Endothelial cell (in vitro differentiated cells): ENCODE results near the gene CPSF7. TPM values are rescaled to one million over a fixed set of nuclear protein-coding genes. Genes with fewer than 3 reads are reported as not detected.

Experiments
- DNase-seq: peaks from one replicate; pipeline ENCODE4 v3.0.0; 2021; ENCODE audit warnings: low spot score
- H3K27ac Mint-ChIP-seq: one replicate; pipeline ENCODE4 v1.8.0; 2021; ENCODE audit warnings: mixed read lengths, inconsistent platforms; ENCODE audit not compliant: unreplicated experiment
- H3K27me3 Mint-ChIP-seq: one replicate; pipeline ENCODE4 v1.8.0; 2021; ENCODE audit warnings: mild to moderate bottlenecking, moderate library complexity, mixed read lengths, inconsistent platforms; ENCODE audit not compliant: unreplicated experiment
- H3K36me3 Mint-ChIP-seq: one replicate; pipeline ENCODE4 v1.8.0; 2021; ENCODE audit warnings: mild to moderate bottlenecking, low read depth, mixed read lengths, inconsistent platforms; ENCODE audit not compliant: unreplicated experiment
- H3K4me1 Mint-ChIP-seq: one replicate; pipeline ENCODE4 v1.8.0; 2021; ENCODE audit warnings: mild to moderate bottlenecking, mixed read lengths, inconsistent platforms; ENCODE audit not compliant: unreplicated experiment
- H3K4me3 Mint-ChIP-seq: one replicate; pipeline ENCODE4 v1.8.0; 2021; ENCODE audit warnings: mild to moderate bottlenecking, mixed read lengths, inconsistent platforms; ENCODE audit not compliant: unreplicated experiment
- H3K9me3 Mint-ChIP-seq: one replicate; pipeline ENCODE4 v1.8.0; 2021; ENCODE audit warnings: mixed read lengths, inconsistent platforms; ENCODE audit not compliant: unreplicated experiment
- CTCF ChIP-seq: fragments of 200-600 bp; sonication (generic); IDR thresholded peaks from one replicate; pipeline ENCODE4 v1.5.0; 2021; ENCODE audit warnings: antibody characterized with exemption; ENCODE audit not compliant: unreplicated experiment
- total RNA-seq: library from RNA; stranded (reverse); fragmentation: NEBNext Ultra II Directional; extraction: Animal tissue kit (Norgen Biotek cat#: 25700); gene quantifications from one replicate; pipeline ENCODE4 v1.2.1, GENCODE V29; 2021; ENCODE audit not compliant: unreplicated experiment

Gene CPSF7
- total RNA-seq, 1 donor from 2014 or later = 79.5 TPM

- DNase-seq = no peak
Observed at GRCh38 chr11:61378713-61379313, 51.0 kb downstream of the CPSF7 start.

GRCh38 chr11:61377461-61378160 is 52.2 kb downstream of the CPSF7 start:
- Mint-ChIP-seq H3K27me3 (no peaks in the 10 kb centered on the region), H3K4me3 (no peak overlapping the region), H3K9me3 (no peaks in the 10 kb centered on the region), H3K36me3 (peaks cover 16% of the 10 kb centered on the region), H3K27ac (no peak overlapping the region), H3K4me1 (no peaks in the 10 kb centered on the region)
- TF ChIP-seq CTCF = no peak
- DNase-seq = no peak

More at GRCh38 chr11:61378713-61379313, 51.0 kb downstream of the CPSF7 start:
- no peaks in the 10 kb centered on the region for H3K4me1 Mint-ChIP-seq
- H3K36me3 Mint-ChIP-seq = peaks cover 12% of the 10 kb centered on the region
- H3K27ac Mint-ChIP-seq = no peak overlapping the region
- H3K9me3 Mint-ChIP-seq = no peaks in the 10 kb centered on the region
- H3K27me3 Mint-ChIP-seq = no peaks in the 10 kb centered on the region
- no peak overlapping the region for H3K4me3 Mint-ChIP-seq
- TF ChIP-seq CTCF = no peak

- DNase-seq = no peak
- no peaks in the 10 kb centered on the region for H3K9me3 Mint-ChIP-seq
- no peaks in the 10 kb centered on the region for H3K27me3 Mint-ChIP-seq
- peaks cover 25% of the 10 kb centered on the region for H3K36me3 Mint-ChIP-seq
- no peaks in the 10 kb centered on the region for H3K4me1 Mint-ChIP-seq
- TF ChIP-seq CTCF = no peak
- no peak overlapping the region for H3K4me3 Mint-ChIP-seq
- no peak overlapping the region for H3K27ac Mint-ChIP-seq
Observed at GRCh38 chr11:61375761-61376108, 54.0 kb downstream of the CPSF7 start.

- DNase-seq = no peak
Observed at GRCh38 chr11:61372659-61373420, 56.9 kb downstream of the CPSF7 start.

More at GRCh38 chr11:61372659-61373420, 56.9 kb downstream of the CPSF7 start:
- Mint-ChIP-seq H3K4me3 (no peak overlapping the region), H3K27me3 (peaks cover 1% of the 10 kb centered on the region), H3K9me3 (peaks cover 7% of the 10 kb centered on the region), H3K4me1 (no peaks in the 10 kb centered on the region), H3K27ac (no peak overlapping the region), H3K36me3 (peaks cover 49% of the 10 kb centered on the region)
- no peak for TF ChIP-seq CTCF
